AG04450 (cell line): ENCODE results near the gene TOMM40L. TPM values are rescaled to one million over a fixed set of nuclear protein-coding genes. Genes with fewer than 3 reads are reported as not detected.

ENCODE experiments used
- CTCF ChIA-PET: fragments of 300-600, 350-600 bp; formaldehyde crosslinking; extraction: SDS; loops from one replicate; lab custom pipeline; 2022; ENCODE audit warnings: antibody characterized with exemption, inconsistent platforms; lab: Charles Lee
- POLR2A ChIA-PET: fragments of 350-600 bp; formaldehyde crosslinking; extraction: SDS; loops from one replicate; lab custom pipeline; 2021; ENCODE audit warnings: antibody characterized with exemption, inconsistent platforms; lab: Yijun Ruan, JAX
- DNase-seq: peaks from one replicate; pipeline ENCODE4 v3.0.0-alpha.2; 2011; ENCODE audit warnings: low read depth, low spot score
- H3K27ac ChIP-seq: one replicate; pipeline ENCODE4 v1.5.1; 2012; ENCODE audit warnings: low read depth, low read length, control low read depth
- H3K27me3 ChIP-seq: one replicate; pipeline ENCODE4 v1.6.0; 2012; ENCODE audit warnings: low read length; ENCODE audit not compliant: control insufficient read depth, insufficient read depth
- H3K4me3 ChIP-seq: 2 replicates; pipeline ENCODE4 v1.5.1; 2011; ENCODE audit warnings: mild to moderate bottlenecking, low read depth, low read length, control low read depth
- H3K9me3 ChIP-seq: 2 replicates; pipeline ENCODE4 v1.5.1; 2012; ENCODE audit warnings: low read length; ENCODE audit not compliant: control insufficient read depth, insufficient read depth
- CTCF ChIP-seq: IDR thresholded peaks from 2 replicates; pipeline ENCODE4 v1.5.1; 2011; ENCODE audit warnings: low read depth, low read length, control low read depth, inconsistent platforms
- polyA plus RNA-seq: library from polyadenylated mRNA; depleted of rRNA; stranded (reverse); fragments of >200 nt; gene quantifications from 2 replicates; pipeline ENCODE4 v1.2.3, GENCODE V29; 2011

Gene TOMM40L
- polyA plus RNA-seq, 1 experiment, result 9.3 TPM

GRCh38 chr1:161179698-161180097, 46.2 kb upstream of the TOMM40L start:
- H3K9me3 ChIP-seq, result no peaks in the 10 kb centered on the region
- no peak overlapping the region for H3K4me3 ChIP-seq
- CTCF ChIA-PET, result interaction anchor here (0.9 to 5.3 kb wide), 3 partner anchors 13 to 46 kb away, joined by 3 to 42 read pairs (median 27); partner anchors contain the start of gene TOMM40L
- H3K27ac ChIP-seq, result no peak overlapping the region
- TF ChIP-seq CTCF, result no peak
- DNase-seq, result no peak
- POLR2A ChIA-PET, result no interaction called here
- no peaks in the 10 kb centered on the region for H3K27me3 ChIP-seq

GRCh38 chr1:161180639-161181038, 45.2 kb upstream of the TOMM40L start:
- POLR2A ChIA-PET, result no interaction called here
- TF ChIP-seq CTCF, result peak; percentile 35
- Histone ChIP-seq H3K27ac (no peak overlapping the region), H3K9me3 (no peaks in the 10 kb centered on the region), H3K27me3 (no peaks in the 10 kb centered on the region), H3K4me3 (no peak overlapping the region)
- CTCF ChIA-PET, result interaction anchor here (0.6 to 5.3 kb wide), 11 partner anchors 12 to 201 kb away, joined by 3 to 42 read pairs (median 6); partner anchors contain the start of genes ADAMTS4, PPOX and TOMM40L
- DNase-seq, result no peak

GRCh38 chr1:161182214-161182613, 43.6 kb upstream of the TOMM40L start:
- H3K27me3 ChIP-seq, result no peaks in the 10 kb centered on the region
- ChIA-PET CTCF (interaction anchor here (1.3 to 5.3 kb wide), 7 partner anchors 10 to 200 kb away, joined by 4 to 42 read pairs (median 8); partner anchors contain the start of genes ADAMTS4, PPOX and TOMM40L), POLR2A (interaction anchor here (1.0 kb wide), 1 partner anchor 20 kb away, joined by 3 read pairs; the partner anchor contains the start of gene NDUFS2)
- no peak overlapping the region for H3K27ac ChIP-seq
- no peaks in the 10 kb centered on the region for H3K9me3 ChIP-seq
- H3K4me3 ChIP-seq, result no peak overlapping the region
- no peak for DNase-seq
- TF ChIP-seq CTCF, result no peak

- no peak for TF ChIP-seq CTCF
- CTCF ChIA-PET, result interaction anchor here (2.0 kb wide), 1 partner anchor 40 kb away, joined by 7 read pairs; the partner anchor contains the start of gene TOMM40L
- H3K27me3 ChIP-seq, result no peaks in the 10 kb centered on the region
- no peak overlapping the region for H3K27ac ChIP-seq
- H3K4me3 ChIP-seq, result no peak overlapping the region
- POLR2A ChIA-PET, result interaction anchor here (0.6 kb wide), 1 partner anchor 129 kb away, joined by 5 read pairs; the partner anchor contains the start of gene SDHC
- H3K9me3 ChIP-seq, result no peaks in the 10 kb centered on the region
- DNase-seq, result no peak
Measured at GRCh38 chr1:161185282-161185682, 40.6 kb upstream of the TOMM40L start.

- no peak for TF ChIP-seq CTCF
- Histone ChIP-seq H3K27me3 (no peaks in the 10 kb centered on the region), H3K4me3 (no peak overlapping the region), H3K27ac (no peak overlapping the region), H3K9me3 (no peaks in the 10 kb centered on the region)
- ChIA-PET POLR2A (interaction anchor here (0.6 kb wide), 1 partner anchor 128 kb away, joined by 5 read pairs; the partner anchor contains the start of gene SDHC), CTCF (interaction anchor here (2.0 kb wide), 1 partner anchor 40 kb away, joined by 7 read pairs; the partner anchor contains the start of gene TOMM40L)
- no peak for DNase-seq
Measured at GRCh38 chr1:161185732-161186311, 40.0 kb upstream of the TOMM40L start.
